Glomerular endothelial cell (primary cell): ENCODE results near the gene LBHD2. TPM values are rescaled to one million over a fixed set of nuclear protein-coding genes. Genes with fewer than 3 reads are reported as not detected.

ENCODE experiments used
- DNase-seq: peaks from one replicate; pipeline ENCODE4 v3.0.0-alpha.2; 2011; ENCODE audit warnings: low read depth, low spot score; ENCODE audit errors: extremely low read depth
- total RNA-seq: library from RNA; depleted of rRNA; stranded (reverse); fragments of >200 nt; gene quantifications from 2 replicates; pipeline ENCODE4 v1.2.3, GENCODE V29; 2015

The LBHD2 gene
- total RNA-seq, 1 donor from 2014 or later = not detected

- DNase-seq = no peak
Observed at GRCh38 chr14:103089386-103090335, 5.7 kb downstream of the LBHD2 start.

- no peak for DNase-seq
Observed at GRCh38 chr14:103090481-103091020, 6.5 kb downstream of the LBHD2 start.

GRCh38 chr14:103091041-103091882 is 7.3 kb downstream of the LBHD2 start:
- DNase-seq = no peak

- DNase-seq = no peak
Observed at GRCh38 chr14:103091883-103092222, 7.8 kb downstream of the LBHD2 start.

- DNase-seq = no peak
Observed at GRCh38 chr14:103093856-103094405, 9.9 kb downstream of the LBHD2 start.

- DNase-seq = no peak
Observed at GRCh38 chr14:103094406-103095209, 10.6 kb downstream of the LBHD2 start, which contains the start of gene EXOC3L4. Gene EXOC3L4 (plus strand): TSS chr14:103094725. CDS start chr14:103100220, 5,495 bp downstream.

- no peak for DNase-seq
Observed at GRCh38 chr14:103095210-103095778, 11.3 kb downstream of the LBHD2 start.

- no peak for DNase-seq
Observed at GRCh38 chr14:103096387-103096786, 12.4 kb downstream of the LBHD2 start.

GRCh38 chr14:103097244-103097993 is 13.4 kb downstream of the LBHD2 start:
- no peak for DNase-seq

GRCh38 chr14:103097994-103098957 is 14.3 kb downstream of the LBHD2 start:
- DNase-seq = no peak

GRCh38 chr14:103099081-103099732 is 15.2 kb downstream of the LBHD2 start:
- no peak for DNase-seq

GRCh38 chr14:103099733-103100280 is 15.8 kb downstream of the LBHD2 start:
- DNase-seq = no peak

GRCh38 chr14:103100281-103101121 is 16.5 kb downstream of the LBHD2 start:
- no peak for DNase-seq

- DNase-seq = no peak
Observed at GRCh38 chr14:103101257-103101962, 17.4 kb downstream of the LBHD2 start.

GRCh38 chr14:103101963-103102688 is 18.1 kb downstream of the LBHD2 start:
- DNase-seq = no peak
